HepG2 (cell line): ENCODE data around the gene EDC3. TPM values are rescaled to one million over a fixed set of nuclear protein-coding genes. Genes with fewer than 3 reads are reported as not detected.

Experiments used
- DNMT3B ChIP-seq: conservative IDR thresholded peaks from 2 replicates; pipeline ENCODE4 v1.6.1; 2016; ENCODE audit warnings: missing biosample characterization, control low read depth
- FIP1L1 ChIP-seq: fragments of 200-400 bp; formaldehyde crosslinking; IDR thresholded peaks from 2 replicates; pipeline ENCODE4 v1.6.1; 2018; ENCODE audit warnings: low read depth, mild to moderate bottlenecking, low read length, moderate library complexity, borderline replicate concordance; ENCODE audit not compliant: insufficient read depth
- FOSL1 ChIP-seq: sonication (generic); formaldehyde crosslinking; IDR thresholded peaks from 2 replicates; pipeline ENCODE4 v1.9.0; 2021; ENCODE audit warnings: missing genetic modification reagents, borderline replicate concordance
- GLI4 ChIP-seq: sonication (generic); formaldehyde crosslinking; IDR thresholded peaks from 2 replicates; pipeline ENCODE4 v1.5.1; 2020; ENCODE audit warnings: missing genetic modification reagents, mild to moderate bottlenecking, moderate library complexity, borderline replicate concordance
- IKZF4 ChIP-seq: sonication (generic); formaldehyde crosslinking; IDR thresholded peaks from 2 replicates; pipeline ENCODE4 v1.5.1; 2020; ENCODE audit warnings: borderline replicate concordance, mild to moderate bottlenecking, low read depth, missing genetic modification reagents; ENCODE audit errors: not compliant biosample characterization
- NFYB ChIP-seq: sonication (generic); formaldehyde crosslinking; IDR thresholded peaks from 2 replicates; pipeline ENCODE4 v1.4.0; 2020; ENCODE audit warnings: missing genetic modification reagents
- ONECUT2 ChIP-seq: sonication (generic); formaldehyde crosslinking; IDR thresholded peaks from 2 replicates; pipeline ENCODE4 v1.4.0; 2020; ENCODE audit warnings: missing genetic modification reagents
- RFX1 ChIP-seq: fragments of 450-650 bp; IDR thresholded peaks from 2 replicates; pipeline ENCODE4 v1.6.1; 2017
- SRSF9 ChIP-seq: fragments of 200-400 bp; formaldehyde crosslinking; IDR thresholded peaks from 2 replicates; pipeline ENCODE4 v1.6.1; 2018; ENCODE audit warnings: borderline replicate concordance, mild to moderate bottlenecking, low read depth, low read length; ENCODE audit not compliant: insufficient read depth, poor library complexity, severe bottlenecking
- YY1 ChIP-seq: IDR thresholded peaks from 2 replicates; pipeline ENCODE4 v1.6.1; 2011; ENCODE audit warnings: low read length, low read depth, moderate library complexity, mild to moderate bottlenecking; ENCODE audit not compliant: insufficient read depth, insufficient replicate concordance
- ZKSCAN5 ChIP-seq: sonication (generic); formaldehyde crosslinking; IDR thresholded peaks from 2 replicates; pipeline ENCODE4 v1.5.1; 2020; ENCODE audit warnings: mild to moderate bottlenecking, missing genetic modification reagents
- ZMYM4 ChIP-seq: sonication (generic); formaldehyde crosslinking; IDR thresholded peaks from 2 replicates; pipeline ENCODE4 v1.8.1; 2023; ENCODE audit warnings: mild to moderate bottlenecking, missing genetic modification reagents
- ZNF296 ChIP-seq: sonication (generic); formaldehyde crosslinking; conservative IDR thresholded peaks from 2 replicates; pipeline ENCODE4 v1.5.0; 2020; ENCODE audit warnings: mild to moderate bottlenecking, missing genetic modification reagents
- ZNF670 ChIP-seq: sonication (generic); formaldehyde crosslinking; IDR thresholded peaks from 2 replicates; pipeline ENCODE4 v1.8.0; 2022; ENCODE audit warnings: mild to moderate bottlenecking, missing genetic modification reagents, borderline replicate concordance
- ZNF678 ChIP-seq: sonication (generic); formaldehyde crosslinking; IDR thresholded peaks from 2 replicates; pipeline ENCODE4 v1.4.0; 2020; ENCODE audit warnings: mild to moderate bottlenecking, missing genetic modification reagents
- polyA plus RNA-seq, 8 experiments: library from polyadenylated mRNA; depleted of rRNA in 3 of 8; stranded (reverse) in 7 of 8; unstranded in 1 of 8; fragments of >200 nt; fragmentation: Illumina TruSeq in 4 of 8; extraction: Trizol in 4 of 8; gene quantifications; 2 replicates each; pipeline versions ENCODE4 v1.2.1 to v1.2.3, GENCODE V29; 2011 to 2016; ENCODE audit warnings: low read depth in 4 of 8, missing spikeins in 1 of 8, mixed read lengths in 1 of 8; ENCODE audit not compliant: insufficient read depth in 1 of 8
- total RNA-seq, 5 experiments: library from RNA; depleted of rRNA; stranded (reverse); fragments of >200 nt; fragmentation: Illumina TruSeq; extraction: Trizol; gene quantifications; 2 replicates each; pipeline ENCODE4 v1.2.3, GENCODE V29; 2016; ENCODE audit warnings: low read depth in 1 of 5
- TF ChIP-seq, protein P1 (sequence below): sonication (generic); formaldehyde crosslinking; IDR thresholded peaks from 2 replicates; pipeline ENCODE4 v1.5.0; 2020; ENCODE audit warnings: mild to moderate bottlenecking, low read depth, missing genetic modification reagents, borderline replicate concordance
- TF ChIP-seq, protein P2 (sequence below): sonication (generic); formaldehyde crosslinking; IDR thresholded peaks from 2 replicates; pipeline ENCODE4 v1.4.0; 2020; ENCODE audit warnings: missing genetic modification reagents
- TF ChIP-seq, protein P3 (sequence below): sonication (generic); formaldehyde crosslinking; IDR thresholded peaks from 2 replicates; pipeline ENCODE4 v1.4.0; 2020; ENCODE audit warnings: missing genetic modification reagents
- TF ChIP-seq, protein P4 (sequence below): IDR thresholded peaks from 2 replicates; pipeline ENCODE4 v1.6.1; 2016; ENCODE audit warnings: low read depth, control low read depth
- TF ChIP-seq, protein P5 (sequence below): sonication (generic); formaldehyde crosslinking; IDR thresholded peaks from 2 replicates; pipeline ENCODE4 v1.4.0; 2020; ENCODE audit warnings: missing genetic modification reagents
- TF ChIP-seq, protein P6 (sequence below): sonication (generic); formaldehyde crosslinking; IDR thresholded peaks from 2 replicates; pipeline ENCODE4 v1.4.0; 2020; ENCODE audit warnings: mild to moderate bottlenecking, missing genetic modification reagents

The EDC3 gene
- total and polyA plus RNA-seq, 2 of the 13 experiments (the other 11 are each of a cell fraction or from before 2014, with no cell fraction given), result 17.4 to 32.0 TPM

DNA sequence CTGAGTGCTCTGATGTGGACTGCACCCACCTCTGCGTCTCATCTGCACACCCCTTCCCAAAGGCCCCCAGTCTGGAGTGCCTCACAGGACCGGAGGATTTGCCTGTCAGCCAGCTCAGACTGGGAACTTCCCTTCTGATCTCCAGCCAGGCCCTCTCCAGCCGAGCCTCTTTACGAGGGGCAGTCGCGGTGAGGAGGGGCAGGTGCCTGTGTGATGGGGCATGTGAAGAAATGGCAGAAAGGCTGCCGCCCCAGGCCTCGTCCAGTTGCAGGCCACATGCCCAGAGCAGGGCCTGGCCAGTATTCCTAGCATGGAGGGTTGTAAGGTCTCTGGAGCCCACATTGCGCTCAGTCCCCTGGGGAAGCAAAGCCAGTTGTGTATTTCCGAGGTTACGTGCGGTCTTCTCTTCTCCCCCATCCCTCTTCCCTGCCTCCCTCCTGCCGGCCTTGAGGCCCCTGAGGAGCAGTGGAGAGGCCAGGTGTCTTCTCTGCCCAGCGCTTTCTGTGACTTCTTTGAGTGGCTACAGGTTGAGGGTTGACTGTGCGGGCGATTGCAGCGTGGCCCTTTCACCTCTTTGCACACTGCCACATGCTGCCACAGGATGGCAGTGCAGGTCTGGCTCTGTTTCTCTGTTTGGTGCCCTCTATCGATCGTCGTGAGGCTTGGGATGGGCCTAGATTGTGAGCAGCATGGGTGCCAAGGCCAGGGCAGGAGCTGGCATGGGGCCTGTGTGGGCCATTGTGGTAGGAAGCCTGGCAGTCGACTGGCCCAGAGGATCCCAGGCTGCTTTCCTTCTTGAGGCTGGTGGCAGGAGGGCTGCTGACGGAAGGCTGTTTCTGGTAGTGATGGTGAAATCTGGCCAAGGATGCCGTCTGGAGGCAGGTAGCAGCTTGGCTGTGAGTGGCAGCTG is 74.9 kb downstream of the EDC3 start (continued):
- TF ChIP-seq, protein P1, sequence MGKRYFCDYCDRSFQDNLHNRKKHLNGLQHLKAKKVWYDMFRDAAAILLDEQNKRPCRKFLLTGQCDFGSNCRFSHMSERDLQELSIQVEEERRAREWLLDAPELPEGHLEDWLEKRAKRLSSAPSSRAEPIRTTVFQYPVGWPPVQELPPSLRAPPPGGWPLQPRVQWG (CRISPR knock-in tag), result no peak
- TF ChIP-seq DNMT3B (CRISPR knock-in tag), result no peak
- TF ChIP-seq, protein P2, sequence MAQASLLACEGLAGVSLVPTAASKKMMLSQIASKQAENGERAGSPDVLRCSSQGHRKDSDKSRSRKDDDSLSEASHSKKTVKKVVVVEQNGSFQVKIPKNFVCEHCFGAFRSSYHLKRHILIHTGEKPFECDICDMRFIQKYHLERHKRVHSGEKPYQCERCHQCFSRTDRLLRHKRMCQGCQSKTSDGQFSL (CRISPR knock-in tag), result no peak
- TF ChIP-seq, protein P3, sequence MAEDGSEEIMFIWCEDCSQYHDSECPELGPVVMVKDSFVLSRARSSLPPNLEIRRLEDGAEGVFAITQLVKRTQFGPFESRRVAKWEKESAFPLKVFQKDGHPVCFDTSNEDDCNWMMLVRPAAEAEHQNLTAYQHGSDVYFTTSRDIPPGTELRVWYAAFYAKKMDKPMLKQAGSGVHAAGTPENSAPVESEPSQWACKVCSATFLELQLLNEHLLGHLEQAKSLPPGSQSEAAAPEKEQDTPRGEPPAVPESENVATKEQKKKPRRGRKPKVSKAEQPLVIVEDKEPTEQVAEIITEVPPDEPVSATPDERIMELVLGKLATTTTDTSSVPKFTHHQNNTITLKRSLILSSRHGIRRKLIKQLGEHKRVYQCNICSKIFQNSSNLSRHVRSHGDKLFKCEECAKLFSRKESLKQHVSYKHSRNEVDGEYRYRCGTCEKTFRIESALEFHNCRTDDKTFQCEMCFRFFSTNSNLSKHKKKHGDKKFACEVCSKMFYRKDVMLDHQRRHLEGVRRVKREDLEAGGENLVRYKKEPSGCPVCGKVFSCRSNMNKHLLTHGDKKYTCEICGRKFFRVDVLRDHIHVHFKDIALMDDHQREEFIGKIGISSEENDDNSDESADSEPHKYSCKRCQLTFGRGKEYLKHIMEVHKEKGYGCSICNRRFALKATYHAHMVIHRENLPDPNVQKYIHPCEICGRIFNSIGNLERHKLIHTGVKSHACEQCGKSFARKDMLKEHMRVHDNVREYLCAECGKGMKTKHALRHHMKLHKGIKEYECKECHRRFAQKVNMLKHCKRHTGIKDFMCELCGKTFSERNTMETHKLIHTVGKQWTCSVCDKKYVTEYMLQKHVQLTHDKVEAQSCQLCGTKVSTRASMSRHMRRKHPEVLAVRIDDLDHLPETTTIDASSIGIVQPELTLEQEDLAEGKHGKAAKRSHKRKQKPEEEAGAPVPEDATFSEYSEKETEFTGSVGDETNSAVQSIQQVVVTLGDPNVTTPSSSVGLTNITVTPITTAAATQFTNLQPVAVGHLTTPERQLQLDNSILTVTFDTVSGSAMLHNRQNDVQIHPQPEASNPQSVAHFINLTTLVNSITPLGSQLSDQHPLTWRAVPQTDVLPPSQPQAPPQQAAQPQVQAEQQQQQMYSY, result no peak
- no peak for TF ChIP-seq SRSF9
- TF ChIP-seq FIP1L1, result no peak
- peak; percentile 90 for TF ChIP-seq ONECUT2 (CRISPR knock-in tag)
- TF ChIP-seq NFYB (CRISPR knock-in tag), result no peak
- peak; percentile 33 for TF ChIP-seq YY1
- TF ChIP-seq ZKSCAN5, result no peak
- no peak for TF ChIP-seq FOSL1 (CRISPR knock-in tag)
- no peak for TF ChIP-seq ZNF678 (CRISPR knock-in tag)
- TF ChIP-seq, protein P4, sequence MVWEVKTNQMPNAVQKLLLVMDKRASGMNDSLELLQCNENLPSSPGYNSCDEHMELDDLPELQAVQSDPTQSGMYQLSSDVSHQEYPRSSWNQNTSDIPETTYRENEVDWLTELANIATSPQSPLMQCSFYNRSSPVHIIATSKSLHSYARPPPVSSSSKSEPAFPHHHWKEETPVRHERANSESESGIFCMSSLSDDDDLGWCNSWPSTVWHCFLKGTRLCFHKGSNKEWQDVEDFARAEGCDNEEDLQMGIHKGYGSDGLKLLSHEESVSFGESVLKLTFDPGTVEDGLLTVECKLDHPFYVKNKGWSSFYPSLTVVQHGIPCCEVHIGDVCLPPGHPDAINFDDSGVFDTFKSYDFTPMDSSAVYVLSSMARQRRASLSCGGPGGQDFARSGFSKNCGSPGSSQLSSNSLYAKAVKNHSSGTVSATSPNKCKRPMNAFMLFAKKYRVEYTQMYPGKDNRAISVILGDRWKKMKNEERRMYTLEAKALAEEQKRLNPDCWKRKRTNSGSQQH (CRISPR knock-in tag), result 0 out of 2 replicates have a peak, but pooled peaks have one; percentile 37
- no peak for TF ChIP-seq GLI4 (CRISPR knock-in tag)
- TF ChIP-seq ZNF296 (CRISPR knock-in tag), result no peak
- TF ChIP-seq, protein P5, sequence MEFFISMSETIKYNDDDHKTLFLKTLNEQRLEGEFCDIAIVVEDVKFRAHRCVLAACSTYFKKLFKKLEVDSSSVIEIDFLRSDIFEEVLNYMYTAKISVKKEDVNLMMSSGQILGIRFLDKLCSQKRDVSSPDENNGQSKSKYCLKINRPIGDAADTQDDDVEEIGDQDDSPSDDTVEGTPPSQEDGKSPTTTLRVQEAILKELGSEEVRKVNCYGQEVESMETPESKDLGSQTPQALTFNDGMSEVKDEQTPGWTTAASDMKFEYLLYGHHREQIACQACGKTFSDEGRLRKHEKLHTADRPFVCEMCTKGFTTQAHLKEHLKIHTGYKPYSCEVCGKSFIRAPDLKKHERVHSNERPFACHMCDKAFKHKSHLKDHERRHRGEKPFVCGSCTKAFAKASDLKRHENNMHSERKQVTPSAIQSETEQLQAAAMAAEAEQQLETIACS, result no peak
- no peak for TF ChIP-seq IKZF4 (CRISPR knock-in tag)
- TF ChIP-seq ZMYM4 (CRISPR knock-in tag), result 0 out of 2 replicates have a peak, but pooled peaks have one; percentile 27
- TF ChIP-seq, protein P6, sequence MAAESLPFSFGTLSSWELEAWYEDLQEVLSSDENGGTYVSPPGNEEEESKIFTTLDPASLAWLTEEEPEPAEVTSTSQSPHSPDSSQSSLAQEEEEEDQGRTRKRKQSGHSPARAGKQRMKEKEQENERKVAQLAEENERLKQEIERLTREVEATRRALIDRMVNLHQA (CRISPR knock-in tag), result no peak
- 0 out of 2 replicates have a peak, but pooled peaks have one; percentile 24 for TF ChIP-seq ZNF670 (CRISPR knock-in tag)
- no peak for TF ChIP-seq RFX1
